Activated naive CD8-positive, alpha-beta T cell treated with anti-CD3 and anti-CD28 coated beads, Interleukin-2, amount 10 ng/mL, durations not matched to agents 7 days and 5 days (primary cell): ENCODE results near the gene SLC39A8. TPM values are rescaled to one million over a fixed set of nuclear protein-coding genes. Genes with fewer than 3 reads are reported as not detected.

ENCODE experiments used
- ATAC-seq: fragments of 150-1000 bp; cut with Tn5 transposase; one replicate; pipeline ENCODE4 v1.10.0; 2021; ENCODE audit warnings: low read depth, moderate library complexity
- POLR2A ChIA-PET: fragments of 350-600 bp; sonication (Branson Sonifier 250); formaldehyde crosslinking; loops from one replicate; lab custom pipeline; 2021; ENCODE audit warnings: antibody characterized with exemption; lab: Charles Lee
- DNase-seq: peaks from one replicate; pipeline ENCODE4 v3.0.0; 2021
- H3K27ac Mint-ChIP-seq: one replicate; pipeline ENCODE4 v1.8.0; 2022; ENCODE audit warnings: mild to moderate bottlenecking, mixed read lengths
- H3K27me3 Mint-ChIP-seq: one replicate; pipeline ENCODE4 v1.8.0; 2022; ENCODE audit warnings: mild to moderate bottlenecking, moderate library complexity, mixed read lengths
- H3K36me3 Mint-ChIP-seq: one replicate; pipeline ENCODE4 v1.8.0; 2021; ENCODE audit warnings: mild to moderate bottlenecking, mixed read lengths
- H3K4me1 Mint-ChIP-seq: one replicate; pipeline ENCODE4 v1.8.0; 2021; ENCODE audit warnings: mixed read lengths
- H3K4me3 Mint-ChIP-seq: one replicate; pipeline ENCODE4 v1.8.0; 2022; ENCODE audit warnings: mild to moderate bottlenecking, moderate library complexity, mixed read lengths
- H3K9me3 Mint-ChIP-seq: one replicate; pipeline ENCODE4 v1.8.0; 2021; ENCODE audit warnings: mixed read lengths
- total RNA-seq, 2 experiments: library from RNA; stranded (reverse); gene quantifications; one replicate each; pipeline ENCODE4 v1.2.3, GENCODE V29; 2021

SLC39A8 gene
- total RNA-seq, 2 experiments from 2014 or later: 60.9 to 66.5 TPM

DNA sequence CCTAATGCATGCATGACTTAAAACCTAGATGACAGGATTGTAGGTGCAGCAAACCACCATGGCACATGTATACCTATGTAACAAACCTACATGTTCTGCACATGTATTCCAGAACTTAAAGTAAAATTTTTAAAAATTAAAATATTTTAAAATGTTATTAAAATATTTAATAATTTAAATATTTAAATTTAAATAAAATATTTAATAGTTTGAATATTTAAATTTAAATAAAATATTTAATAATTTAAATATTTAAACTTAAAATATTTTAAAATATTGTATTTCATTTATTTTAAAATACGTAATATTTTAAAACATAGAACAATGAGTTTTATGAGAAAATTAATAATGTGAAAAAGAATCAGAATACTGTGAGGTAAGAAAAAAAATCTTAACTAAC lies 117.9 kb downstream of the SLC39A8 start:
- Mint-ChIP-seq H3K4me1 (no peaks in the 10 kb centered on the region), H3K36me3 (peaks cover 2% of the 10 kb centered on the region), H3K27ac (no peak overlapping the region), H3K4me3 (no peak overlapping the region), H3K9me3 (peaks cover 7% of the 10 kb centered on the region), H3K27me3 (no peaks in the 10 kb centered on the region)
- DNase-seq (no peak), ATAC-seq (no peak)
- POLR2A ChIA-PET: no interaction called here

GRCh38 chr4:102223461-102223860 lies 121.8 kb downstream of the SLC39A8 start:
- no peak for ATAC-seq
- Mint-ChIP-seq H3K27me3 (peaks cover 15% of the 10 kb centered on the region), H3K36me3 (peaks cover 2% of the 10 kb centered on the region), H3K4me1 (no peaks in the 10 kb centered on the region), H3K4me3 (no peak overlapping the region), H3K9me3 (peaks cover 7% of the 10 kb centered on the region), H3K27ac (no peak overlapping the region)
- no peak for DNase-seq
- POLR2A ChIA-PET: no interaction called here

GRCh38 chr4:102222838-102223409 lies 122.4 kb downstream of the SLC39A8 start:
- no peak overlapping the region for H3K27ac Mint-ChIP-seq
- ATAC-seq (no peak), DNase-seq (no peak)
- H3K4me1 Mint-ChIP-seq: no peaks in the 10 kb centered on the region
- H3K9me3 Mint-ChIP-seq: peaks cover 5% of the 10 kb centered on the region
- H3K4me3 Mint-ChIP-seq: no peak overlapping the region
- POLR2A ChIA-PET: no interaction called here
- peaks cover 15% of the 10 kb centered on the region for H3K27me3 Mint-ChIP-seq
- peaks cover 2% of the 10 kb centered on the region for H3K36me3 Mint-ChIP-seq

GRCh38 chr4:102219129-102219528 lies 126.2 kb downstream of the SLC39A8 start:
- peaks cover 2% of the 10 kb centered on the region for H3K9me3 Mint-ChIP-seq
- H3K36me3 Mint-ChIP-seq: no peaks in the 10 kb centered on the region
- peaks cover 15% of the 10 kb centered on the region for H3K27me3 Mint-ChIP-seq
- no peak overlapping the region for H3K4me3 Mint-ChIP-seq
- H3K27ac Mint-ChIP-seq: no peak overlapping the region
- no peaks in the 10 kb centered on the region for H3K4me1 Mint-ChIP-seq
- ATAC-seq: no peak
- no peak for DNase-seq
- POLR2A ChIA-PET: no interaction called here

DNA sequence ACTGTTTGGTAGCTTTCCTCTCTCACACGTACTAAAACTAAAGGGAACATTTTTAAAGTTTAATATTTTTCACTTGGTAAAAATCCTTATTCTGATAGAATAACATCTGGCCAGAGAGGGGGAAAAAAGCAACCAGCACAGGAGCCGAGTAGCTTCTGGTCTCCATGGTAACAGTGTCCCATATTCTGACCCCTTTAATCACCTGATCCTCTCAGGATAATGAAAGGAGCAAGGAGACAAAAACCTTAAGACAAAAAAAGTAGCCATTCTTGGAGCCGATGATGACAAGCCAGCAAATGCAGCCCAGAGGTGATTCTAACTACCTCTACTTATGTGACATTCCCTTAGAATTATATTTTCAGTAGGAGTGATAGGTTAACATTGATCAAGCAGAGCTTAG lies 126.6 kb downstream of the SLC39A8 start:
- H3K4me1 Mint-ChIP-seq: no peaks in the 10 kb centered on the region
- H3K4me3 Mint-ChIP-seq: no peak overlapping the region
- ATAC-seq (no peak), DNase-seq (no peak)
- H3K27ac Mint-ChIP-seq: no peak overlapping the region
- H3K9me3 Mint-ChIP-seq: peaks cover 2% of the 10 kb centered on the region
- peaks cover 15% of the 10 kb centered on the region for H3K27me3 Mint-ChIP-seq
- no peaks in the 10 kb centered on the region for H3K36me3 Mint-ChIP-seq
- POLR2A ChIA-PET: no interaction called here

- Mint-ChIP-seq H3K27ac (no peak overlapping the region), H3K4me1 (no peaks in the 10 kb centered on the region), H3K4me3 (no peak overlapping the region), H3K36me3 (no peaks in the 10 kb centered on the region), H3K9me3 (peaks cover 2% of the 10 kb centered on the region), H3K27me3 (peaks cover 18% of the 10 kb centered on the region)
- DNase-seq (no peak), ATAC-seq (no peak)
- POLR2A ChIA-PET: no interaction called here
These were observed 127.4 kb downstream of the SLC39A8 start for GRCh38 chr4:102217775-102218355.

DNA sequence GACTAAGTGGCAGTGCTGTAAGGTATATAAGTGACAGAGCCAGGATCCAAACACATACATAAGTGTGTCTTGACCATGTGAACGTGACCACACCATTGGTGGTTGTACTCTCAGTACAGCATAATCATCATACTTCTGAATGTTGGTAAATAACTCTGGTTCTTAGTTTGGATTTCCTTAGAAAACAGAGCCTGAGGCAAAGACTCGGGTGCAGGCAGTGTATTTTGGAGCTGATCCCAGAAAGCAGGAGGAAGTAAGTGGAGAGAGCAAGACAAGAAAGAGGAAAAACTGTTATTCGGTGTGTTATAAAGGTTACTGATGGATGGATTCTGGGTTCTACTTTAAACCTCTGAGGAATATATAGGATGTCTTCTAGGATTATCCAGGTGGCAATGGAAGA lies 127.9 kb downstream of the SLC39A8 start:
- POLR2A ChIA-PET: no interaction called here

DNA sequence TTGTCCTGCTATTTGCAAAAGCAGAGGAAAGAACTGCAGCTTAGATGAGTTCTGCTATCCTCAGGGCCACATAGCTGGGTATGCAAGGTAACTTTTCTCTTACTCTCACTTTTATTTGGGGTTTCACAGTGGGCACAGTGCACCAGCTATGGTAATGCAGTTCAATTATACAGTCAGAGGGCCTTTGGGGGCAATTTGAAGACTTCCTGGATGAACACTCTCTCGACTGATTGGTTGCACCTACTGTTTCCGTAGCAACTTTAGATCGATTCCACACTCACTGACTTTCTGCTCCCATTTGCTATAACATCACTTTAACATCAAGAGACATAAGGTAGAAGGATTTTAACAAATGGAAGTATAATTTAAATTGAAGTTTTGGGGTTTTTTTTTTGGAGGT lies 128.6 kb downstream of the SLC39A8 start:
- Mint-ChIP-seq H3K27me3 (peaks cover 15% of the 10 kb centered on the region), H3K4me1 (no peaks in the 10 kb centered on the region), H3K36me3 (no peaks in the 10 kb centered on the region), H3K27ac (no peak overlapping the region), H3K4me3 (no peak overlapping the region), H3K9me3 (peaks cover 2% of the 10 kb centered on the region)
- POLR2A ChIA-PET: no interaction called here
- DNase-seq: no peak
- ATAC-seq: no peak

More for the DNA sequence above, 127.9 kb downstream of the SLC39A8 start:
- no peaks in the 10 kb centered on the region for H3K4me1 Mint-ChIP-seq
- H3K4me3 Mint-ChIP-seq: no peak overlapping the region
- no peak for ATAC-seq
- no peak overlapping the region for H3K27ac Mint-ChIP-seq
- H3K27me3 Mint-ChIP-seq: peaks cover 18% of the 10 kb centered on the region
- H3K9me3 Mint-ChIP-seq: peaks cover 2% of the 10 kb centered on the region
- DNase-seq: no peak
- no peaks in the 10 kb centered on the region for H3K36me3 Mint-ChIP-seq

DNA sequence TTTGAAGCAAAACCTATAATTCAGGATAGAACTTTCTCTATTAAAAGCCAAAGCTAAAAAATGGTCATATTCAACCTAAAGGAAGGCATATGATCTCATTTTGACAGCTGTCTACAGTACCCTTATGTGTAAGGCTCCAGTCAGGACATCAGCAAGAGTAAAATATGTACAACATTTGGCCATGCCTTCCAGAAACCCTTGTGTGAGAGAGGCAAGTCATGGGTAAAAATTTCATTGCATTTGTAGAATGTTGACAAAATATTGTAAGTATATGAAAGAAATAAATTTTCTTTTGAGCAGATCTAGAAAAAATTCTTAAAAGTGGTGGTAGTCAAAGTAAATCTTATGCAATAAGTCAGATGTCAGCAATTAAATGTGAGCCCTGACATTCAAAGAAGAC lies 132.3 kb downstream of the SLC39A8 start:
- peaks cover 5% of the 10 kb centered on the region for H3K9me3 Mint-ChIP-seq
- ATAC-seq (no peak), DNase-seq (no peak)
- POLR2A ChIA-PET: no interaction called here
- no peaks in the 10 kb centered on the region for H3K4me1 Mint-ChIP-seq
- no peak overlapping the region for H3K4me3 Mint-ChIP-seq
- H3K36me3 Mint-ChIP-seq: no peaks in the 10 kb centered on the region
- peaks cover 3% of the 10 kb centered on the region for H3K27me3 Mint-ChIP-seq
- H3K27ac Mint-ChIP-seq: no peak overlapping the region

Other genes with a start within 250 kb of the SLC39A8 start
- 100 to 1,000 TPM; 129 to 130 TPM for gene NFKB1, start 155.9 kb upstream of the SLC39A8 start, total RNA-seq